GM12878 (cell line): ENCODE data around the gene SLC23A2. TPM values are rescaled to one million over a fixed set of nuclear protein-coding genes. Genes with fewer than 3 reads are reported as not detected.

Experiments used
- ATAC-seq: fragments of 200-7000 bp; cut with Tn5 transposase; 3 replicates; pipeline ENCODE4 v1.9.1; 2020; ENCODE audit warnings: mild to moderate bottlenecking, moderate library complexity
- BruUV-seq: library from RNA; stranded (reverse); fragments of 400-500 nt; replicated peaks from 2 replicates; lab custom pipeline; 2021; lab: Mats Ljungman, UMichigan
- CTCF ChIA-PET: fragments of 300-600 bp; sonication (Branson Sonifier 250); formaldehyde crosslinking; extraction: SDS; loops from one replicate; lab custom pipeline; 2021; ENCODE audit warnings: inconsistent platforms; lab: Yijun Ruan, JAX
- POLR2A ChIA-PET: fragments of 350-600 bp; formaldehyde crosslinking; extraction: SDS; loops from one replicate; lab custom pipeline; 2021; ENCODE audit warnings: inconsistent platforms; lab: Charles Lee
- RAD21 ChIA-PET: fragments of 300-600 bp; sonication (Branson Sonifier 250); formaldehyde crosslinking; loops from one replicate; lab custom pipeline; 2023; ENCODE audit warnings: antibody characterized with exemption; ENCODE audit not compliant: unreplicated experiment; lab: Charles Lee
- SMC1A ChIA-PET: fragments of 300-600 bp; sonication (Branson Sonifier 250); formaldehyde crosslinking; loops from one replicate; lab custom pipeline; 2023; ENCODE audit not compliant: unreplicated experiment, uncharacterized antibody; lab: Charles Lee
- DNase-seq: peaks from one replicate; pipeline ENCODE4 v3.0.0-alpha.2; 2011; ENCODE audit warnings: low read depth, low spot score
- FAIRE-seq: peaks from 3 replicates; lab custom pipeline; 2011; peaks lifted over from hg19 to GRCh38; lab: Jason Lieb, UNC
- H2AFZ ChIP-seq: 2 replicates; pipeline ENCODE4 v1.6.0; 2011; ENCODE audit warnings: low read depth, low read length, control low read depth; ENCODE audit not compliant: control insufficient read depth
- H3K27ac ChIP-seq: 2 replicates; pipeline ENCODE4 v1.5.1; 2011; ENCODE audit warnings: control low read depth; ENCODE audit not compliant: control insufficient read depth, insufficient read depth
- H3K27me3 ChIP-seq, 2 experiments: replicated peaks in 1 of 2; 2 replicates each; pipeline versions ENCODE4 v1.6.0 to v1.6.1; 2011; ENCODE audit warnings: low read length in 1 of 2; ENCODE audit not compliant: control insufficient read depth in 2 of 2, insufficient read depth in 2 of 2
- H3K36me3 ChIP-seq, 2 experiments: 2 replicates each; pipeline ENCODE4 v1.5.1; 2011; ENCODE audit warnings: low read length in 1 of 2; ENCODE audit not compliant: control insufficient read depth in 2 of 2, insufficient read depth in 2 of 2
- H3K4me1 ChIP-seq: 2 replicates; pipeline ENCODE4 v1.6.1; 2011; ENCODE audit warnings: mild to moderate bottlenecking, low read length, moderate library complexity, mixed read lengths; ENCODE audit not compliant: control insufficient read depth, insufficient read depth
- H3K4me2 ChIP-seq: 2 replicates; pipeline ENCODE4 v1.6.0; 2011; ENCODE audit warnings: control low read depth; ENCODE audit not compliant: control insufficient read depth, insufficient read depth
- H3K4me3 ChIP-seq: fragments of 200-600 bp; sonication (generic); 2 replicates; pipeline ENCODE4 v1.5.1; 2016
- H3K79me2 ChIP-seq: 2 replicates; pipeline ENCODE4 v1.6.0; 2011; ENCODE audit warnings: low read length; ENCODE audit not compliant: control insufficient read depth, insufficient read depth
- H3K9ac ChIP-seq: 2 replicates; pipeline ENCODE4 v1.8.0; 2011; ENCODE audit warnings: low read length, control low read depth, mixed read lengths; ENCODE audit not compliant: control insufficient read depth, insufficient read depth
- H3K9me3 ChIP-seq: replicated peaks from 3 replicates; pipeline ENCODE4 v1.5.1; 2011; ENCODE audit warnings: mild to moderate bottlenecking, low read length; ENCODE audit not compliant: control insufficient read depth, insufficient read depth
- H4K20me1 ChIP-seq: 2 replicates; pipeline ENCODE4 v1.6.0; 2011; ENCODE audit not compliant: control insufficient read depth, insufficient read depth
- ATF3 ChIP-seq: IDR thresholded peaks from 2 replicates; pipeline ENCODE4 v1.6.1; 2011; ENCODE audit warnings: low read depth, mild to moderate bottlenecking, low read length, moderate library complexity, borderline replicate concordance; ENCODE audit errors: extremely low read depth
- BCLAF1 ChIP-seq: fragments of 450-650 bp; IDR thresholded peaks from 2 replicates; pipeline ENCODE4 v1.6.1; 2017; ENCODE audit warnings: antibody characterized with exemption, mild to moderate bottlenecking, moderate library complexity
- FOXK2 ChIP-seq: fragments of 450-650 bp; IDR thresholded peaks from 2 replicates; pipeline ENCODE4 v1.6.1; 2017; ENCODE audit warnings: mild to moderate bottlenecking, moderate library complexity
- KAT2A ChIP-seq: conservative IDR thresholded peaks from 2 replicates; pipeline ENCODE4 v1.6.1; 2011; ENCODE audit warnings: low read depth, low read length; ENCODE audit not compliant: control insufficient read depth
- MTA2 ChIP-seq: fragments of 450-650 bp; IDR thresholded peaks from 2 replicates; pipeline ENCODE4 v1.6.1; 2016; ENCODE audit warnings: low read depth, mild to moderate bottlenecking, moderate library complexity
- MTA3 ChIP-seq: IDR thresholded peaks from 2 replicates; pipeline ENCODE4 v1.6.1; 2012; ENCODE audit warnings: low read length, inconsistent platforms, borderline replicate concordance
- MYB ChIP-seq: fragments of 150-350 bp; IDR thresholded peaks from 2 replicates; pipeline ENCODE4 v1.6.1; 2014; ENCODE audit warnings: mild to moderate bottlenecking, low read depth, low read length, borderline replicate concordance
- RBBP5 ChIP-seq: fragments of 200-600 bp; sonication (generic); conservative IDR thresholded peaks from 2 replicates; pipeline ENCODE4 v1.6.1; 2016
- SMARCA5 ChIP-seq: fragments of 450-650 bp; IDR thresholded peaks from 2 replicates; pipeline ENCODE4 v1.6.1; 2017; ENCODE audit warnings: mild to moderate bottlenecking
- TARDBP ChIP-seq: IDR thresholded peaks from 2 replicates; pipeline ENCODE4 v1.6.1; 2016; ENCODE audit warnings: borderline replicate concordance
- USF1 ChIP-seq: IDR thresholded peaks from 2 replicates; pipeline ENCODE4 v1.6.1; 2011; ENCODE audit warnings: borderline replicate concordance, low read depth, mild to moderate bottlenecking, moderate library complexity, mixed read lengths, low read length; ENCODE audit not compliant: insufficient read depth; ENCODE audit errors: extremely low read length
- ZNF384 ChIP-seq: IDR thresholded peaks from 2 replicates; pipeline ENCODE4 v1.6.1; 2012; ENCODE audit warnings: low read depth, mild to moderate bottlenecking, low read length, improper control_type of control experiment, borderline replicate concordance
- WGBS: methylation state at CpG from one replicate; pipeline ENCODE4 v1.1.6; 2016; ENCODE audit warnings: low lambda C conversion rate; ENCODE audit not compliant: insufficient replicate concordance, insufficient coverage; ENCODE audit errors: missing lambda C conversion rate; 5-methylcytosine and 5-hydroxymethylcytosine counted together
- in situ Hi-C: fragments of 300-500 bp; cut with MboI; formaldehyde crosslinking; loops from 9 replicates; pipeline ENCODE4 v1.14.3; 2018; ENCODE audit warnings: mixed read lengths
- intact Hi-C: fragments of 100-400 bp; cut with micrococcal nuclease; formaldehyde crosslinking; loops from one replicate; pipeline ENCODE4 v1.14.2; 2022; ENCODE audit not compliant: unreplicated experiment
- polyA plus RNA-seq, 11 experiments: library from polyadenylated mRNA; depleted of rRNA in 4 of 11; unstranded in 6 of 11; stranded (reverse) in 5 of 11; fragments of >200 nt; fragmentation: Nextera tagmentation in 4 of 11; fragmentation: Illumina TruSeq in 1 of 11; extraction: Ambion mirVana in 4 of 11; extraction: Trizol in 1 of 11; gene quantifications; 1 replicate in 1 of 11; 2 replicates in 10 of 11; pipeline versions ENCODE4 v1.2.1 to v1.2.3, GENCODE V29; 2011 to 2016; ENCODE audit warnings: inconsistent platforms in 2 of 11, missing spikeins in 2 of 11, low read depth in 1 of 11
- total RNA-seq, 4 experiments: library from RNA; depleted of rRNA in 3 of 4; stranded (reverse); fragments of >200 nt in 3 of 4; fragmentation: Illumina TruSeq in 1 of 4; extraction: Trizol in 1 of 4; gene quantifications; 2 replicates each; pipeline versions ENCODE4 v1.2.1 to v1.2.3, GENCODE V29; 2013 to 2021

The SLC23A2 gene
- total and polyA plus RNA-seq, 10 of the 15 experiments (the other 5 are each of a cell fraction or from before 2014, with no cell fraction given), result 4.4 to 56.1 (median 35.5) TPM

GRCh38 chr20:4817230-4817671 lies 184.1 kb downstream of the SLC23A2 start:
- H3K79me2 ChIP-seq, result peaks cover 28% of the 10 kb centered on the region
- no peak for DNase-seq
- FAIRE-seq, result no peak
- H3K27me3 ChIP-seq, result no peaks in the 10 kb centered on the region
- SMC1A ChIA-PET, result interaction anchor here (1.2 to 1.5 kb wide), 2 partner anchors 21 to 302 kb away, joined by 3 to 8 read pairs; partner anchors contain the start of gene PCNA
- POLR2A ChIA-PET, result no interaction called here
- H3K27ac ChIP-seq, result no peak overlapping the region
- H4K20me1 ChIP-seq, result no peaks in the 10 kb centered on the region
- in situ Hi-C loops (no loop called here), intact Hi-C loops (no loop called here)
- TF ChIP-seq KAT2A (no peak), SMARCA5 (no peak), TARDBP (no peak), MTA2 (no peak), FOXK2 (no peak), ATF3 (no peak), MTA3 (no peak), MYB (no peak), ZNF384 (no peak), USF1 (no peak), BCLAF1 (no peak), RBBP5 (no peak)
- H3K4me1 ChIP-seq, result peaks cover 49% of the 10 kb centered on the region
- peaks cover 0 to 2% of the 10 kb centered on the region in 2 experiments; a peak in 2 of 4 replicates for H3K36me3 ChIP-seq
- no peaks in the 10 kb centered on the region for H3K9me3 ChIP-seq
- ATAC-seq, result no peak
- 32% methylated on average over 3 of the region's 3 CpGs for WGBS
- BruUV-seq, result no TSS peak
- RAD21 ChIA-PET, result interaction anchor here (0.9 kb wide), 1 partner anchor 283 kb away, joined by 3 read pairs; no protein-coding TSS in a partner anchor
- H3K4me2 ChIP-seq, result no peak overlapping the region
- H3K4me3 ChIP-seq, result no peak overlapping the region
- CTCF ChIA-PET, result no interaction called here
- H3K9ac ChIP-seq, result no peak overlapping the region
- no peak overlapping the region for H2AFZ ChIP-seq
